Putamen (tissue), 1 donor: ENCODE results near the gene IL37.
A peak's percentile ranks its signal among the peaks of the same experiment; 100 is the strongest.
"Not testable (repeated sequence)": the region's sequence is repeated elsewhere in the genome, so short reads cannot be mapped to it uniquely, and the experiment has no call there.

ENCODE experiments used
- DNase-seq: peaks from one replicate; pipeline ENCODE4 v3.0.0-alpha.2; 2016; ENCODE audit warnings: low spot score

Gene IL37

DNA sequence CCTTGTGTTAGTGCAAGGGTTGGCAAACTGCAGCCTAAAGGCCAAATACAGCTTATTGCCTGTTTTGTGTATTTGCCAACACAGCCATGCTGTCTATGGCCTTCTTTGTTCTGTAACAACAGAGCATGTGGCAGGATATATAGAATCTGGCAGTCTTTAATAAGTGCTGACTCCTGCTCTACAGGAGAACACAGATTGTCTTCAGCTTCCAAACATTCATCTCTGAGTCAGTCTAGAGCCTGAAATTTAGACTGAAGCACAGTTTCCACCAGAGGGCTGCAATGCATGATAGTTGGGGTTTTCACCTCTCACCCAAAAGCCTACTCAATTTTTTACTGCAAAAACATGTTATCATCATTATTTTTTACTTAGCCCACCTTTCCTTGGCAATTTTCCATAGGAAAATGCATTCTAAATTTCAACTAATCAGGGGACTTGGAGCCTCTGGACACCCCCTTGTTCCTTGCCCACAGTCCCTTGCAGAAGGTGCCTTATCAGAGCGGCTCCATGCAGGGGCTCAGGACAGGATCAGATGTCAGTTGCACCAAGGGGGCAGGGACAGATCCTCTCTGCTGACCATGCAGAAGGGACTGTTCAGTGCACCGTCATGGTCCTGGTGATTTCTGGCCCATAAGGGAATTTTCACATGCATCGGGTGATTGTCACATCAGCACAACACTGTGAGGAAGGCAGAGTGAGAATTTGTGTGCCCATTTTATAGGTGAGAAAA lies 12.4 kb downstream of the IL37 start:
- no peak for DNase-seq

DNA sequence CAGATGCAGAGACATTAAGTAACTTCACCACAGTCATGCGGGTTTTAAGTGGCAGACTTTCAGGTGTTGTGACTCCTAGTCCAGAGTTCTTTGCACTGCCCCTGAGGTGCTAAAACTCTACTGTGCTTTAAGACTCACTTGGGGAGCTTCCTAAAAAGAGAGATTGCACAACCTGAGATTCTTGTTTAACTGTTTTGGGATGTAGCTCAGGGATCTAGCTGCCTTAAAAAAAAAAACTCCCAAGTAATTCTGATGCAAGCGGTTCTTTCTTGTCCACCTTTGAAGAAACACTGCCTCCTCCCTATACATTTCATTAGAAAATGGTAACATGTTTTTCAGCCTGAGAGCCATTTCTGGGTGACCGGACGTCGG lies 13.0 kb downstream of the IL37 start:
- DNase-seq, result no peak

DNA sequence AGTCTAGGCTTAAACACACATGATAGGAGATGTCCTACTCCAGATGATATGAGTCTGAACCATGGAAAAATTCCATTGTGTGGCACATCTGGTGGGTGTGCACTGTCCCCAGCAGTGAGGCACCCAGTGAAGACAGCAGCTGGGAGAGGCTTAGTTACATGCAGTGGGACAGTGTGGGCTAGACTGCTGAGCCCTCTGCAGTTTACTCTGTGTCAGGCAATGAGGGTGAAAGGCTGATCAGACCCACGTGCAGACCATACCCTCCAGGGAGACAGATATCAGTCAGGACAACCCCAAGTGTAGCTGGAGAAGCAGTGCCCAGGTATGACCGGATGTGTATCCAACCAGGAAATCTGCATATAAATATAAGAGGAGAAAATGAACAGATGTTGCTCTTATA lies 13.4 kb downstream of the IL37 start:
- DNase-seq, result no peak

DNA sequence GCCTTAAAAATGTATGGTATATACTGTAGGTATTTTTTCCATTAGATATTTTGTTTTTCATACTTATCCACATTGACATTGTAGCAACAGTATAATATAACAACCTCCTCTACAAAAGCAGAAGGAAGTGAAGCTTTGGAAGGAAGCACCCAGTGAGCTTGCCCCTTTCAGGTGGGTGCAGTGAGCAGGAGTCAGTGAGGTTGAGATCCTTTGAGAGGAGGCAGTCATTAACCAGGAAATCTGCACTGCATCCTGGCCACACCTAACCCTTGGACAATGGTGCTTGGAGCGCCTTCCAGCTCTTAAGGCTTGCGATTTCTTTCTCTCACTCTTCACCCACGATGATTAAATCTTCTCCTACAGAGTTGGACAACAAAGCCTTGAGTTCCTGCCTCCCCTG lies 13.9 kb downstream of the IL37 start:
- no peak for DNase-seq

DNA sequence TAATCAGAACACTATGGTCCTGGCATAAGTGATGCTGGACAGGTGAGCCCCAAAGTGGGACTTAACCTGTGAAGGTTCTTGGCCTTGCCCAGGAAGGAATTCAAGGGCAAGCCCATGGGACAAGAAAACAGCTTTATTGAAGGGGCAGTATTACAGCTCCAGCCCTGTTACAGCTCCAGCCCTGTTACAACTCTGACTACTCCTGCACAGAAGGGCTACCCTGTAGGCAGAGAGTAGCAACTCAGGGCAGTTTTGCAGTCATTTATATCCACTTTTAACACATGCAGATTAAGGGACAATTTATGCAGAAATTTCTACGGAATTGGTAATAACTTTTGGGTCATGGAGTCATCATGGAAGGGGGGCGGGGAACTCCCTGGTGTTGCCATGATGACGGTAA lies 15.7 kb downstream of the IL37 start:
- no peak for DNase-seq

DNA sequence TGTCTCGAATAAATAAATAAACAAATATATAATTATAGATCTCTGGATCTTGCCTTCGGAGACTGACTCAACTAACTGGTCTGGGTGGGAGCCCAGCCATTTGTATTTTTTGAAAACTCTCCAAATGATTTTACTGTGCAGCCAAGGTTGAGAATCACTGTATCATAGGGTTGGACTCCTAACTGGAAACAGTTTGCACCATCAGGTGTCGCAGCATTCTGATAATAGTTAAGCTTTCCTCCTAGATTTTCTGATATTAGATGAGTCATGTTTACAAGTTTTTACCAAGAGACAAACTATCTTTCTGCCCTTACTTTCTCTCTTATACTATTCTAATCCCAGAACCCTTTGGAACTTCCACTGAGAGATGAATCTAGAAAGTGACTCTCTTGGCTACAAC lies 16.8 kb downstream of the IL37 start:
- DNase-seq, result no peak

DNA sequence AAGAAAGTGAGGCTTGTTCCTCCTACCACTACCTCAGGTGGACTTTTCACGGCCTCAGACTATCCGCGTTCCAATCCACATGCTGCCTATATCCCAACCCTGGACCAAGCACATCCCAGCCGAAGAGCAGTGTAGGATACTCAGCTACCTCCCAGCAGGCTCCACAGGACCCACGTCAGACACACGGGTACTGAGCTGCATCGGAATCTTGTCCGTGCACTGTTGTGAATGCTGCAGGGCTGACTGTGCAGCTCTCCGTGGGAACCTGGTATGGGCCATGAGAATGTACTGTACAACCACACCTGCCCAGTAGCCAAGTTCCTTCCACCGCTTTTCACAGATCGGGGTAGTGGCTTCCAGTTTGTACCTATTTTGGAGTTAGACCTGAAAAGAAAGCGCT lies 22.3 kb downstream of the IL37 start:
- DNase-seq, result no peak

DNA sequence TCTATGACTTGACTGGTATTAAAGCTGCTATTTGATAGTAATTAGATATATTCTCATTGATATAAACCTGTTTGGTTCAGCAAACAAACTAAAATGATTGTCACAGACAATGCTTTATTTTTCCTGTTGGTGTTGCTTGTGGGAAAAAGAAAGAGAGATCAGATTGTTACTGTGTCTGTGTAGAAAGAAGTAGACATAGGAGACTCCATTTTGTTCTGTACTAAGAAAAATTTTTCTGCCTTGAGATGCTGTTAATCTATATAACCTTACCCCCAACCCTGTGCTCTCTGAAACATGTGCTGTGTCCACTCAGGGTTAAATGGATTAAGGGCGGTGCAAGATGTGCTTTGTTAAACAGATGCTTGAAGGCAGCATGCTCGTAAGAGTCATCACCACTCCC lies 23.2 kb downstream of the IL37 start:
- not testable (repeated sequence) for DNase-seq

DNA sequence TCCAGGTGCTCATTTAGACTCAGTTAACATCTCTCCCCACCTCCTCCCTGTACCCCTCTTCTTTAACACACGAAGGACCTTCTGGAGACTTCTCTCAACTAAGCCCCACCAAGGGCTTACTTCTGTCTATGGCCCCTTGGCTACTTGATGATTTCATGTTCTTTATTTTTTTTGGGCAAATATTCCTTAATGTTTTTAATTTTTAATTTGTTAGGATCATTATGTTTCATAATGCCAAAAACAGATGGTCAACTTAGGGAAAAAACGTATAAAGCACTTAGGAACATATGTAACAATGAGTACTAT lies 25.9 kb downstream of the IL37 start:
- DNase-seq, result no peak

DNA sequence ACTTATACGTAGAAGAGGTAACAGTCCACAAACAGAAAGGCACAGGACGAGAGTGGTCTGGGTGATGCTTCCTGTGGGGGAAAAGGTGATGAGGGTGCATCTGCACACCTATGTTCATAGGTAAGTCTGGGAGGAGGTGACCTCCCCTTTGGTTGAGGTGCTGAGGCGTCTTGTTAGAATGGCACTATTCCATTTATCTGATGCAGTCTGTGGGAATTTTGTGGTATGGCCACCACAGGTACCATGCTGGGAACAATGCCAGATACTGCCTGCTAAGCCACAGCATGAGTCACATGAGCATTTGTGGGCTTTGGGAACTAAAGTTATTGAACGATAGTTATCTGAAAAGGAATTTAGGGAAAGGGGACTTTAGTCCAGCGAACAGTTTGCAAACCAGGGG lies 27.9 kb downstream of the IL37 start:
- no peak for DNase-seq

DNA sequence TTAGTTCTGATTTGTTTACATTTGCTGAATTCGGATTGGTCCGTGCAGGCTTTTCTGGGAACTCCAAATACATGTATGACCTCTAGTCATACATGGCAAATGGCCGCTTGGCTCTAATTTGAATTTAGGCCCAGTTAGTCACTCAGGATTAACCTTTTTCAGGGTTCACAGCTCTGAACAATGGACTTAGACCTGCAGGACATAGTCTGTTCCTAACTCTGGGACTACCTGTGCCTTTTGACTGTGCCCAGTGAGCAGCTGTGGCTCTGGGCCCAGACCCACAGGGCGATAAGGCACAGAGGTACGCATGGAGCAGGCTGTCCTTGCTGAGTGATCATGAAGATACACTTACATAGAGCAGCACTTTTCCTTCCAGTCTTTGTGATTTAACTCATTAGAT lies 28.5 kb downstream of the IL37 start:
- DNase-seq, result no peak

DNA sequence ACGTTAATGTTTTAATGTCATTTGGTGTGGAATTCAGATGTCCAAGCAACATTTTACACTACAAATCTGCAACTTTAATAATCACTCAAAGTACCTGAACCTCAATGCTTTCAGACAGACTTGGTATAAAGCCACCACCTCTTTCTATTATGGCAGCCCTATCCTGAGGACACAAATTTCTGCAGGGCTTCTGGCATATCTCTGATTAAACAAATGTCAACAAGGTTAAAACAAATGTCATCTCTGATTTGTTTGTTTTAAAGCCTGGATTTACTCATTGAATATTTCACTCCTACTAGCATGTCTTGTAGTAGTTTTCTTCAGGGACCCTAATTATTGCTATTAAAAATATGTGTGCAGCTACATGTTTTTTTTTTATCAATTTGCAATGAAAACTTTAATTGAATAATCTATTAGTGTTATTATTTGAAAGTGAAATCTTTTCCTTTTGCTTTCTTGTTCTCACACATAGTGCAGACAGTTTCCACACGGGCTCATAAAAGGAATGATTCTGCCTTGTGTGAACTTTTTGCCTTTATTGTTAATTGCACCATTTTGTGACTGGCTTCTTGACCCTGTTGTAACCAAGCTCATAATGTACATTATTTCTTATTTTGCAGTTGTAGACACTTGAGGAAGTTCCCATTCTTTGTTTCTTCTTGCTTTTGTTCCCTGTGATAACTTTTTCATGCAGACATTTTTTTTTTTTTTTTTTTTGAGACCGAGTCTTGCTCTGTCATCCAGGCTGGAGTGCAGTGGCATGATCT lies 30.1 kb downstream of the IL37 start:
- DNase-seq, result no peak

DNA sequence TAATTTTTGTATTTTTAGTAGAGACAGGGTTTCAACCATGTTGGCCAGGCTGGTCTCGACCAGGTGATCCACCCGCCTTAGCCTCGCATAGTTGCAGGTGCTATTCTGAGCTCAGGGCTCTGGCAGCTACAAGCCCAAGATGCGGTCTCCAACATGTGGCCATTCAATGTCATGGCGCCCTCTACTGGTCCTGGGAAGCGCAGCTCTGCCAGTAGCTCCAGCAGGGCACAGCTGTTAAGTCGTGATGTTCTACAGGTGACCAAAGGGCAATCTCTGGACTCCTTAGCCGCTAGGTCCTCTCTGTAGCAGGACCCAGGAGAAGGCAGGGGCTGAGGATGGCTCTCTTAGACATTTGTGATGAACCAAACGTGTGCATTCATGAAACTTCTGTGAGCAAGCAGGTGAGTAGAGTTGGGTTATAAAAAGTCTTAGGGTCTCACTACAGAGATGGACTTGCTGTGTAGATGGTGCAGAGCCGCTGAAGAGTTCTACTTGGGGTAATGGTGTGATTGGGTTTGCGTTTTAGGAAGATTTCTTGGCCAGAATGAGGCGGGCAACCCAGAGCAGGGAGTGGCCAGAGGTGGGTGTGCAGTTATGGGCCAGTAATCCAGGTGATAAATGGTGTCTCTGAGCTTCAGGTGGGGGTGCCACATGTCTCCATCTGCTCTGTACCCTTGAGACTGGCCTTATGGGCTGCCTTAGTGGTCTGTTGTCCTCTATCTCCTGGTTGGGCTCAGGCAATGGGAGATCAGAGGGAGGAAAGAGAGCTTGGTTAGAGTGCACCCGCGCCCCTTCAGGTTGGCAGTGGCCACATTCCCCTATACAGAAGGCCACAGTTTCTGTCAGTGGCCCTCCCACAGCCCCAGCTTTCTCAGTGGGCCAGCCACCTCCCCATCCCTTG lies 31.0 kb downstream of the IL37 start:
- DNase-seq, result peak; percentile 58

DNA sequence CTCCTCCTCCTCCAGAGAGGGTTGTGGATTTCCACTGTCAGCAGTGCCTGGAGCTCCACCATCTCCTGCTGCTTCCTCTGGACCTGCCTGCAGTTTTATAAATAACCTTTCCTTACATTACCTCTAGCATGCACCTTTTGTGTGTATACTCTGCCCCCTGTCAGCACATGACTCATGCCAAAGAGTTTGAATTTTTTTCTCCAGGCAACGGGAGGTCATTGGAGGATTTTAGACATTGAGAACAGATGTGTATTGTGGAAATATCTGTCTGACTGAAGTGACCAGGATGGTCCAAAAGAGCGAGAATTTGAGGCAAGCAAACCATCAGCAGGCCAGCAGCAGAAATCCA lies 31.7 kb downstream of the IL37 start:
- no peak for DNase-seq

DNA sequence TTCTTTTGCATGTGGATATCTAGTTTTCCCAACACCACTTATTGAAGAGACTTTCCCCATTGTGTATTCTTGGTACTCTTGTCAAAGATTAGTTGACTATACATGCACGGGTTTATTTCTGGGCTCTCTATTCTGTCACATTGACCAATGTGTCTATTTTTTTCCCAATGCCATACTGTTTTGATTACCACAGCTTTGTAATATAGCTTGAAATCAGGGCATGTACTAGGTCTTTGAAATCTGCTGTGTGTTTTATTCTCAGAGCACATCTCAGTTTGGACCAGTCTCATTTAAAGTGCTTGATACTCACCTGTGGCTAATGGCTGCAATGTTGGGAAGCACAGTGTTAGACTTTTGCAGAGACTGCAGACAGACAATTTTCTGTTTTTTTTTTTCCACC lies 34.0 kb downstream of the IL37 start:
- no peak for DNase-seq

DNA sequence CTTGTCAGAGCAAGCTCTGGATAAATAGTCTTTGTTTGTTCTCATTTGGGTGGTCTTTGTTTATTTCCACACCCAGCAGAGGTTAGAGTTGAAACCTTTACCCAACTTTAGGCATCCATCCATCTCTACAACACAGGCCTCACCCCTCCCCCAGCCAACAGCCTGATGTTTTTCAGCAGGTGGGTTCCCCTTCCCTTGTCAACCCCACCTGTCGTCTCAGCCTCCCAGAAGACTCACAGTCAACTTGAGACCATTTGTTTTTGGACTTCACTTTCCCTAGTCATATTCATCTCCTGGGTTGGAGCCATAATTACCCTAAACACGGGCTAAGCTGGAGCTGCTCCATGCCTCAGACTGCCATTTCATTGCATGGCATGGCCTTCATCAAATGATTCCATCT lies 35.1 kb downstream of the IL37 start:
- no peak for DNase-seq

DNA sequence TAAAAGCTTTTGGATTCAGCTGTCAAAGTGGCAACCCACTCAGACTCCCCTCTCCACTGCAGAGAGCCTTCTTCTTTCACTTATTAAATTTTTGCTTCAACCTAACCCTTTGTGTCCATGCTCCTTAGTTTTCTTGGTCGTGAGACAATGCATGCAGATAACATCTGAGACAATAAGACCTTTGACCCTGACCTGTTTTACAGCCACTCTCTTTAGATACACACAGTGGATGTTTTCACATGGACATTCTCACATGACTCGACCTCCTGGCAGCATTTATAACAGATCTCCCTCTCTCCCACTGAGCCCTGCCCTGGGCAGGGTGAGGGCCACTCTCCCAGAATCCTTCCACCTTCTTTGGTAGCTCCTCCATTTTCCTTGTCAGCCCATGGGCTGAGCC lies 36.4 kb downstream of the IL37 start:
- DNase-seq, result no peak

DNA sequence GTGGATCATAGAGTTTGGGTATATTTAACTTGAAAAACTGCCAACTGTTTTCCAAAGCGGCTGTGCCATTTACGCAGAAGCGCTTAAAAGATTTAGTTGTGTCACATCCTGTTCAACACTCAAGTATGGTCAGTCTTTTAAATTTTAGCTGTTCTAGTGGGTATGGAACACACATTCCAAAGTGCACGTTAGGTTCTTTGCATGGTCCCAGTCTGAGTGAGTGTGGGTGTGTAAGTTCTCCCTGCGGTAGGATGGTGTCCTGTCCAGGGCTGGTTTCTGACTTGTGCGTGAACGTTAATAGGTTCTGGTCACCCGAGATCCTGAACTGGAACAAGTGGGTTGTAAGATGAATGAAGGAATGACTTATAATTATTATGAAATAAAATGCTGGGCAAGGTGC lies 38.5 kb downstream of the IL37 start:
- no peak for DNase-seq

DNA sequence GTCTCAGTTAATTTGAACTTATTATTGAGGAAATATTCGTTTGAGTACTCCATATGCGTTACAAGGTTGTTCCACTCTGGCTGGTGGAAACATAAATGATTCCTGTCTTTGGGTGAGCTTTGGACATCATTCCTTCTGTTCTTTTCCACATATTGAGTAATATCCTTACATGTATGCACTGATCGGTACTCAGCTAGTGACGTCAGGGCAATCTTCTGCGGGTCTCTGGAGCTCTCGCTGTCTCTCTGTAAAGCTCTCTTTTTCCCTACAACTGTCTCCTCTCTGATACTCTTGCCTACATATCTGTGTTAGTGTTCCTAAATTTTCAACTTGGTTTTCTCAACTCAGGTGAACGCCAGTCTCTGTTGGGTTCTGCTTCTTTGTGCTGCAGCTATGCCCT lies 43.4 kb downstream of the IL37 start:
- no peak for DNase-seq

DNA sequence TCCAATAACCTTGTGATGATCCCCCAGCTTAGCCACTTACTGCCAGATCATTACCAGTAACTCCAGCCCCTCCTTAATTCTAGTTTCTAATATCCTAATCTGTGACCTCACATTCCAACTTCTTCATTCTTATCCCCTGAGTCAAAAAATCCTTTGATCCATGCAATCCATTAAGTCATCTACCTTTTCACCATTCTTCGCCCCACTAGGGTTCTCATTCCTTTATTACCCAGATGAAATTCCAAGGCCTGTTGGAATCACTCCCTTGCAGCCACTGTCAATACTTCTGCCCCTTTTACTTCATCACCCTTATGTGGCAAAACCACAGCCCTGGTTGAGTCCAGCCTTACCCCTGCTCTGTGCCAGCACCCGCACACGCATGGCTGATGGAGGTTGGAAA lies 46.5 kb downstream of the IL37 start:
- no peak for DNase-seq

DNA sequence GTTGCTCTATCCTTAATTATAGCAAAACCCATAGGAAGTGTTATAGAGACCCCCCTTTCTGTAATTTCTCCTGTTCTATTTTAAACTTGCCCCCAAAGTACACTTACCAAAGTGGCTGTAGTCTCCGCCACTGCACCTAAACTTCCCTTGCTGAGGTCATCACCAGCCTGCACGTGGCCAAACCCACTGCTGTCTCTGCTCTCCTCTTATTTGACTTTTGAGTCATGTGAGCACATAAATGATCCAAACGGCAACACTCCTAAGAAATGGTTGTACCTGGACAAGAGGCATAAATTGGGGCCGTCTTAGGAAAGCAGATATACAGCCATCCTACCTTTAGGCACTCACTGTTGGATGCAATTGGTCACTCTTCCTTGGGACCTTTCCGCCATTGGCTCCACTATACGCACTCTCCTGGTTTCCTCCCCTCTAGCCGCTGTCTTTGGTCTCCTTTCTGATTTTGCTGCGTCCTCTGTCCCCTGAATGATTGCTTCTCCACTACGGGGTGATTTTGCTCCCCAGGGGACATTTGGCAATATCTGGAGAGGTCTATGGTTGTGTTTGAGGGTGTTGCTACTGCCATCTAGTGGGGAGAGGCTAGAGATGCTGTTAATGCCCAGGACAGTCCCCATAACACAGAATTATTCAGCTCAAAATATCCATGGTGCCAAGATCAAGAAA lies 47.6 kb downstream of the IL37 start:
- DNase-seq, result peak; percentile 31

DNA sequence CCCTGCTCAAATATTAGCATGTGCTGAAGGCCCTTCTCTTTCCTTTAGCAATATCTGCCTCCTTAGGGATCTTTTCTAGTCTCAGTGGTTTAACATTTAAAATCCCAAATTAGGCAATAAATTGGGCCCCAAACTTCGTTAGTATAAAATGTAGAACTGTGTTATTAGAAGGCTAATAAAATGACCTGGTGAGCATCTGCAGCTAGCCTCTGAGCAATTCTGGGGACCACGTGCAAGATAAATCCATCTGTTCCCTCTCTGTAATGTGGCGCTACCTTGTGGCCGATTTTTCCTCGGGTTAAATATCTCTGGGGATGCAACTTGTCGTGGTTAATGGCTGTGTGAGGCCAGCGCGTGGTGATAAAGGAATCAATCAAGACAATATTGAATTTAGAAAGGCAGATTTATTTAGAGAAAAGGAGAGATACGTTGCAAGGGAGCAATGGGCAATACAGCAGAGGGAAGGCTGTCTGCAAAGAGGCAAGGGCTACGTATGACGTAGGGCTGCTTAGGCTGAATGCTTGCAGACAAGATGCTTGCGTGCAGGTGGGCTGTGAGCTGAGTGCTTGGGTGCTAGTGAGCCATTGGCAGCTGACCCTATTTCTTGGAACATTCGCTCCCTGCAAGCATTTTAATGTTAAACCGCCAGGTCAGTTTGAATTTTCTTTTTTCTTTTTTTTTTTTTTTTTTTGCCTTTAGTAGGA lies 48.3 kb downstream of the IL37 start:
- DNase-seq, result no peak
